IMR-90 (cell line): Measurements from ENCODE around the gene IGF1R. TPM values are rescaled to one million over a fixed set of nuclear protein-coding genes. Genes with fewer than 3 reads are reported as not detected.

Experiments used
- ATAC-seq: fragments of 200-7000 bp; cut with Tn5 transposase; 2 replicates; pipeline ENCODE4 v1.9.1; 2020; ENCODE audit warnings: low read depth, mild to moderate bottlenecking, moderate library complexity
- BruUV-seq: library from RNA; stranded (reverse); fragments of 400-500 nt; replicated peaks from 2 replicates; lab custom pipeline; 2021; lab: Mats Ljungman, UMichigan
- CTCF ChIA-PET: fragments of 300-600 bp; formaldehyde crosslinking; extraction: SDS; loops from one replicate; lab custom pipeline; 2021; ENCODE audit warnings: antibody characterized with exemption; lab: Yijun Ruan, JAX
- POLR2A ChIA-PET: fragments of 300-600 bp; sonication (Branson Sonifier 250); formaldehyde crosslinking; loops from one replicate; lab custom pipeline; 2022; ENCODE audit warnings: antibody characterized with exemption; ENCODE audit not compliant: unreplicated experiment; lab: Charles Lee
- DNase-seq: peaks from one replicate; pipeline ENCODE4 v3.0.0; 2013
- H2AFZ ChIP-seq: replicated peaks from 2 replicates; pipeline ENCODE3; 2013; ENCODE audit warnings: low read length, mild to moderate bottlenecking; ENCODE audit not compliant: poor library complexity
- H2AK5ac ChIP-seq: 2 replicates; pipeline ENCODE4 v1.6.1; 2013; ENCODE audit warnings: low read depth, low read length, inconsistent platforms
- H2AK9ac ChIP-seq: replicated peaks from 2 replicates; pipeline ENCODE3; 2013; ENCODE audit warnings: mild to moderate bottlenecking, low read depth, low read length, moderate library complexity; ENCODE audit not compliant: poor library complexity
- H2BK120ac ChIP-seq: 2 replicates; pipeline ENCODE4 v1.6.1; 2013; ENCODE audit warnings: low read depth, low read length, inconsistent platforms
- H2BK15ac ChIP-seq: 3 replicates; pipeline ENCODE4 v1.6.1; 2013; ENCODE audit warnings: low read depth, low read length, inconsistent platforms
- H2BK20ac ChIP-seq: 2 replicates; pipeline ENCODE4 v1.6.1; 2013; ENCODE audit warnings: low read depth, mild to moderate bottlenecking, inconsistent platforms, low read length, moderate library complexity
- H2BK5ac ChIP-seq: 2 replicates; pipeline ENCODE4 v1.6.1; 2013; ENCODE audit warnings: mild to moderate bottlenecking, low read depth, low read length, inconsistent platforms; ENCODE audit not compliant: poor library complexity, severe bottlenecking
- H3K14ac ChIP-seq: replicated peaks from 2 replicates; pipeline ENCODE4 v1.6.1; 2013; ENCODE audit warnings: low read depth, low read length, inconsistent platforms
- H3K18ac ChIP-seq: 2 replicates; pipeline ENCODE4 v1.6.1; 2013; ENCODE audit warnings: low read depth, low read length, control low read depth
- H3K23ac ChIP-seq: 2 replicates; pipeline ENCODE4 v1.6.1; 2013; ENCODE audit warnings: low read depth, low read length, inconsistent platforms
- H3K27ac ChIP-seq: 2 replicates; pipeline ENCODE4 v1.5.1; 2013; ENCODE audit warnings: mild to moderate bottlenecking, control low read depth, low read length; ENCODE audit not compliant: insufficient read depth
- H3K27me3 ChIP-seq: 2 replicates; pipeline ENCODE4 v1.6.1; 2013; ENCODE audit warnings: low read length; ENCODE audit not compliant: control insufficient read depth, insufficient read depth
- H3K36me3 ChIP-seq: 2 replicates; pipeline ENCODE4 v1.6.1; 2013; ENCODE audit warnings: low read length, mixed read lengths; ENCODE audit not compliant: control insufficient read depth, insufficient read depth
- H3K4ac ChIP-seq: 2 replicates; pipeline ENCODE4 v1.6.1; 2013; ENCODE audit warnings: low read depth, low read length, inconsistent platforms
- H3K4me1 ChIP-seq: 2 replicates; pipeline ENCODE4 v1.6.1; 2013; ENCODE audit warnings: low read length, mixed read lengths; ENCODE audit not compliant: control insufficient read depth, insufficient read depth
- H3K4me2 ChIP-seq: 2 replicates; pipeline ENCODE4 v1.6.1; 2013; ENCODE audit warnings: low read depth, mild to moderate bottlenecking, control low read depth, low read length, moderate library complexity
- H3K4me3 ChIP-seq: 2 replicates; pipeline ENCODE4 v1.5.1; 2013; ENCODE audit warnings: low read depth, mild to moderate bottlenecking, control low read depth, low read length, moderate library complexity; ENCODE audit not compliant: insufficient read depth
- H3K56ac ChIP-seq: 2 replicates; pipeline ENCODE4 v1.6.1; 2013; ENCODE audit warnings: low read length, inconsistent platforms; ENCODE audit not compliant: insufficient read depth; ENCODE audit errors: extremely low read depth
- H3K79me1 ChIP-seq, 2 experiments: 2 replicates each; pipeline ENCODE4 v1.6.1; 2013; ENCODE audit warnings: low read length in 2 of 2, inconsistent platforms in 1 of 2, low read depth in 1 of 2
- H3K9ac ChIP-seq: 2 replicates; pipeline ENCODE4 v1.6.1; 2013; ENCODE audit warnings: low read depth, low read length, control low read depth
- H3K9me1 ChIP-seq: 2 replicates; pipeline ENCODE4 v1.6.1; 2013; ENCODE audit warnings: low read length, inconsistent platforms; ENCODE audit not compliant: insufficient read depth
- H3K9me3 ChIP-seq: 2 replicates; pipeline ENCODE4 v1.6.1; 2013; ENCODE audit warnings: low read length; ENCODE audit not compliant: control insufficient read depth, insufficient read depth
- H4K20me1 ChIP-seq: 2 replicates; pipeline ENCODE4 v1.6.1; 2013; ENCODE audit warnings: low read length, inconsistent platforms; ENCODE audit not compliant: insufficient read depth
- H4K5ac ChIP-seq: 2 replicates; pipeline ENCODE4 v1.6.1; 2013; ENCODE audit warnings: mild to moderate bottlenecking, low read depth, low read length, control low read depth
- H4K8ac ChIP-seq, 2 experiments: 2 replicates each; pipeline ENCODE4 v1.6.1; 2013; ENCODE audit warnings: low read depth in 2 of 2, low read length in 2 of 2, control low read depth in 1 of 2, inconsistent platforms in 1 of 2
- H4K91ac ChIP-seq: 2 replicates; pipeline ENCODE4 v1.6.1; 2013; ENCODE audit warnings: low read depth, low read length, inconsistent platforms; ENCODE audit not compliant: insufficient read depth
- BHLHE40 ChIP-seq: fragments of 150-350 bp; IDR thresholded peaks from 2 replicates; pipeline ENCODE4 v1.6.1; 2016; ENCODE audit warnings: mild to moderate bottlenecking, low read depth, low read length
- CEBPB ChIP-seq: IDR thresholded peaks from 2 replicates; pipeline ENCODE4 v1.6.1; 2012; ENCODE audit warnings: low read depth, low read length, improper control_type of control experiment
- CHD1 ChIP-seq: IDR thresholded peaks from 2 replicates; pipeline ENCODE4 v1.6.1; 2012; ENCODE audit warnings: low read depth, low read length, improper control_type of control experiment
- CTCF ChIP-seq: conservative IDR thresholded peaks from 2 replicates; pipeline ENCODE4 v1.5.1; 2012; ENCODE audit warnings: mild to moderate bottlenecking, low read depth, low read length, improper control_type of control experiment
- ELK1 ChIP-seq: fragments of 150-350 bp; IDR thresholded peaks from 2 replicates; pipeline ENCODE4 v1.6.1; 2016; ENCODE audit warnings: low read depth, mild to moderate bottlenecking, low read length, moderate library complexity, borderline replicate concordance
- FOS ChIP-seq: fragments of 150-350 bp; IDR thresholded peaks from 2 replicates; pipeline ENCODE4 v1.6.1; 2016; ENCODE audit warnings: low read depth, low read length
- MAFK ChIP-seq: IDR thresholded peaks from 2 replicates; pipeline ENCODE4 v1.6.1; 2012; ENCODE audit warnings: low read depth, low read length, improper control_type of control experiment
- MAZ ChIP-seq: IDR thresholded peaks from 2 replicates; pipeline ENCODE4 v1.6.1; 2012; ENCODE audit warnings: low read depth, mild to moderate bottlenecking, low read length, improper control_type of control experiment, moderate library complexity, borderline replicate concordance
- MXI1 ChIP-seq: IDR thresholded peaks from 2 replicates; pipeline ENCODE4 v1.6.1; 2012; ENCODE audit warnings: low read depth, mild to moderate bottlenecking, low read length, moderate library complexity, borderline replicate concordance
- NFE2L2 ChIP-seq: fragments of 150-350 bp; IDR thresholded peaks from 2 replicates; pipeline ENCODE4 v1.6.1; 2016; ENCODE audit warnings: low read depth, mild to moderate bottlenecking, low read length
- POLR2A ChIP-seq: IDR thresholded peaks from 2 replicates; pipeline ENCODE4 v1.6.1; 2012; ENCODE audit warnings: mild to moderate bottlenecking, low read depth, low read length
- RAD21 ChIP-seq: IDR thresholded peaks from 2 replicates; pipeline ENCODE4 v1.6.1; 2012; ENCODE audit warnings: low read length, improper control_type of control experiment
- RCOR1 ChIP-seq: IDR thresholded peaks from 2 replicates; pipeline ENCODE4 v1.6.1; 2012; ENCODE audit warnings: mild to moderate bottlenecking, low read length, improper control_type of control experiment; ENCODE audit not compliant: insufficient replicate concordance
- RFX5 ChIP-seq: IDR thresholded peaks from 2 replicates; pipeline ENCODE4 v1.8.0; 2012; ENCODE audit warnings: low read depth, mild to moderate bottlenecking, low read length, moderate library complexity
- SMC3 ChIP-seq: fragments of 150-350 bp; IDR thresholded peaks from 2 replicates; pipeline ENCODE4 v1.6.1; 2016; ENCODE audit warnings: low read depth, mild to moderate bottlenecking, antibody characterized with exemption, low read length, moderate library complexity
- USF2 ChIP-seq: fragments of 150-350 bp; IDR thresholded peaks from 2 replicates; pipeline ENCODE4 v1.6.1; 2017; ENCODE audit warnings: mild to moderate bottlenecking, antibody characterized with exemption, low read length, low read depth
- WGBS, 2 experiments: methylation state at CpG; one replicate each; pipeline versions ENCODE4 v1.1.5 to v1.1.7; 2013; ENCODE audit warnings: missing lambda C conversion rate in 2 of 2; ENCODE audit not compliant: insufficient read length in 1 of 2; ENCODE audit errors: extremely low coverage in 2 of 2; 5-methylcytosine and 5-hydroxymethylcytosine counted together
- dilution Hi-C: fragments of 300-500 bp; cut with HindIII; formaldehyde crosslinking; loops from one replicate; pipeline ENCODE4 v1.14.3; 2018; ENCODE audit warnings: low sequenced_read_pairs; ENCODE audit not compliant: unreplicated experiment
- in situ Hi-C: fragments of 300-500 bp; cut with MboI; formaldehyde crosslinking; loops from 3 replicates; pipeline ENCODE4 v1.14.3; 2019; ENCODE audit warnings: low sequenced_read_pairs, inconsistent platforms, mixed read lengths
- intact Hi-C: fragments of 100-400 bp; cut with micrococcal nuclease; formaldehyde crosslinking; loops from 2 replicates; pipeline ENCODE4 v1.10.0; 2022
- polyA plus RNA-seq, 3 experiments: library from polyadenylated mRNA; depleted of rRNA; stranded (reverse); fragments of >200 nt; gene quantifications; 2 replicates each; pipeline ENCODE4 v1.2.3, GENCODE V29; 2012; ENCODE audit warnings: low replicate concordance in 1 of 3
- total RNA-seq: library from RNA; depleted of rRNA; stranded (reverse); fragments of >200 nt; gene quantifications from 2 replicates; pipeline ENCODE4 v1.2.3, GENCODE V29; 2012

Gene IGF1R
- total and polyA plus RNA-seq, 2 of the 4 experiments (the other 2 are of a cell fraction) = 24.0 to 24.9 TPM

- ATAC-seq (no peak), DNase-seq (no peak)
- Histone ChIP-seq H4K8ac (no peak overlapping the region), H3K23ac (no peak overlapping the region), H3K79me1 (peaks cover 49 to 86% of the 10 kb centered on the region in 2 experiments), H3K9me3 (no peaks in the 10 kb centered on the region), H3K36me3 (no peaks in the 10 kb centered on the region), H3K56ac (no peak overlapping the region), H2BK20ac (no peak overlapping the region), H3K4me2 (no peak overlapping the region), H4K91ac (no peak overlapping the region), H2AFZ (no peak overlapping the region), H2BK5ac (no peak overlapping the region), H3K4ac (no peak overlapping the region), H3K27ac (no peak overlapping the region), H2BK120ac (no peak overlapping the region), H4K20me1 (peaks cover 77% of the 10 kb centered on the region), H3K9me1 (peaks cover 23% of the 10 kb centered on the region), H3K4me3 (no peak overlapping the region), H4K5ac (no peak overlapping the region; the same call in 1 of the 2 replicates), H3K18ac (no peak overlapping the region), H3K14ac (no peak overlapping the region), H2AK5ac (no peak overlapping the region), H2AK9ac (no peak overlapping the region), H3K9ac (no peak overlapping the region), H3K4me1 (peaks cover 10% of the 10 kb centered on the region), H2BK15ac (no peak overlapping the region), H3K27me3 (no peaks in the 10 kb centered on the region)
- in situ Hi-C loops = loop anchor here (25.0 kb wide), 1 partner anchor 122 kb away; no protein-coding TSS in a partner anchor
- no CpG with 5 or more reads among the region's 5 CpGs for WGBS, 2 experiments
- intact Hi-C loops = no loop called here
- BruUV-seq = no TSS peak
- CTCF ChIA-PET = interaction anchor here (0.9 kb wide), 1 partner anchor 130 kb away, joined by 3 read pairs; no protein-coding TSS in a partner anchor
- POLR2A ChIA-PET = no interaction called here
- dilution Hi-C loops = no loop called here
- TF ChIP-seq RCOR1 (no peak), RFX5 (no peak), CEBPB (no peak), MAZ (no peak), CTCF (no peak), ELK1 (no peak), RAD21 (no peak), BHLHE40 (no peak), MAFK (no peak), SMC3 (no peak), NFE2L2 (no peak), POLR2A (no peak), CHD1 (no peak), USF2 (no peak), MXI1 (no peak), FOS (no peak)
Observed at GRCh38 chr15:98790270-98790669, 141.9 kb downstream of the IGF1R start.
